Activated naive CD8-positive, alpha-beta T cell treated with anti-CD3 and anti-CD28 coated beads, Interleukin-2, amount 10 ng/mL, durations not matched to agents 7 days and 5 days (primary cell): ENCODE measurements around the gene SMO. TPM values are rescaled to one million over a fixed set of nuclear protein-coding genes. Genes with fewer than 3 reads are reported as not detected.
"Not testable (repeated sequence)": the region's sequence is repeated elsewhere in the genome, so short reads cannot be mapped to it uniquely, and the experiment has no call there.

Experiments
- ATAC-seq: fragments of 150-1000 bp; cut with Tn5 transposase; one replicate; pipeline ENCODE4 v1.10.0; 2021; ENCODE audit warnings: low read depth, moderate library complexity
- POLR2A ChIA-PET: fragments of 350-600 bp; sonication (Branson Sonifier 250); formaldehyde crosslinking; loops from one replicate; lab custom pipeline; 2021; ENCODE audit warnings: antibody characterized with exemption; lab: Charles Lee
- DNase-seq: peaks from one replicate; pipeline ENCODE4 v3.0.0; 2021
- H3K27ac Mint-ChIP-seq: one replicate; pipeline ENCODE4 v1.8.0; 2022; ENCODE audit warnings: mild to moderate bottlenecking, mixed read lengths
- H3K27me3 Mint-ChIP-seq: one replicate; pipeline ENCODE4 v1.8.0; 2022; ENCODE audit warnings: mild to moderate bottlenecking, moderate library complexity, mixed read lengths
- H3K36me3 Mint-ChIP-seq: one replicate; pipeline ENCODE4 v1.8.0; 2021; ENCODE audit warnings: mild to moderate bottlenecking, mixed read lengths
- H3K4me1 Mint-ChIP-seq: one replicate; pipeline ENCODE4 v1.8.0; 2021; ENCODE audit warnings: mixed read lengths
- H3K4me3 Mint-ChIP-seq: one replicate; pipeline ENCODE4 v1.8.0; 2022; ENCODE audit warnings: mild to moderate bottlenecking, moderate library complexity, mixed read lengths
- H3K9me3 Mint-ChIP-seq: one replicate; pipeline ENCODE4 v1.8.0; 2021; ENCODE audit warnings: mixed read lengths
- total RNA-seq, 2 experiments: library from RNA; stranded (reverse); gene quantifications; one replicate each; pipeline ENCODE4 v1.2.3, GENCODE V29; 2021

The SMO gene
- total RNA-seq, 2 experiments from 2014 or later: 0.20 TPM; not detected in 1

DNA sequence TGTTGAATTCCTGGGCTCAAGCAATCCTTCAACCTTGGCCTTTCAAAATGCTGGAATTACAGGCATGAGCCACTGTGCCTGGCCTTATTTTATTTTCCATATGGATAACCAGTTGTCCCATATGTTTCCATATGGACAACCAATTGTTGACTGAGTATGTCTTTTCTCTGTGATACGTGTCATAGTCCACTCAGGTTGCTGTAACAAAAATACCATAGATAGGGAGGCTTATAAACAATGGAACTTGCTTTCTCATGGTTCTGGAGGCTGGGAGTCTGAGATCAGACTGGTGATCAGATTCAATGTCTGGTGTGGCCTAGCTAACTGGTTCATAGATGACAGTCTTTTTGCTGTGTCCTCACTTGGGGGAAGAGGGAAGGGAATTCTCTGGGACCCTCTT is 55.8 kb downstream of the SMO start:
- no peaks in the 10 kb centered on the region for H3K4me1 Mint-ChIP-seq
- H3K27ac Mint-ChIP-seq: no peak overlapping the region
- no peaks in the 10 kb centered on the region for H3K27me3 Mint-ChIP-seq
- no peak for ATAC-seq
- H3K4me3 Mint-ChIP-seq: no peak overlapping the region
- POLR2A ChIA-PET: no interaction called here
- peaks cover 2% of the 10 kb centered on the region for H3K36me3 Mint-ChIP-seq
- peaks cover 4% of the 10 kb centered on the region for H3K9me3 Mint-ChIP-seq
- no peak for DNase-seq

DNA sequence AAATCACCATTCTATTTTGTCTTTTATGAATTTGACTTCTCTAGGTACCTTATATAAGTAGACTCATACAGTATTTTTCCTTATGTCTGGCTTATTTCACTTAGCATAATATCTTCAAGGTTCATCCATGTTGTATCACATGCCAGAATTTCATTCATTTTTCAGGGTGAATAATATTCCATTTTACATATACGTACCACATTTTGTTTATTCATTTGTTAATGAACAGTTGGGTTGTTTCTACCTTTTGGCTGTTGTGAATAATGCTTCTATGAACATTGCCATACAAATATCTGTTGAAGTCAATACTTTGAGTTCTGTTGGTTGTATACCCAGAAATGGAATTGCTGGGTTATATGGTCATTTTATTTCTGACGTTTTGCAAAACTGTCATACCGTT is 57.1 kb downstream of the SMO start:
- Mint-ChIP-seq H3K9me3 (peaks cover 4% of the 10 kb centered on the region), H3K27ac (no peak overlapping the region), H3K36me3 (peaks cover 2% of the 10 kb centered on the region), H3K4me1 (no peaks in the 10 kb centered on the region), H3K4me3 (no peak overlapping the region), H3K27me3 (no peaks in the 10 kb centered on the region)
- DNase-seq (no peak), ATAC-seq (no peak)
- POLR2A ChIA-PET: no interaction called here

DNA sequence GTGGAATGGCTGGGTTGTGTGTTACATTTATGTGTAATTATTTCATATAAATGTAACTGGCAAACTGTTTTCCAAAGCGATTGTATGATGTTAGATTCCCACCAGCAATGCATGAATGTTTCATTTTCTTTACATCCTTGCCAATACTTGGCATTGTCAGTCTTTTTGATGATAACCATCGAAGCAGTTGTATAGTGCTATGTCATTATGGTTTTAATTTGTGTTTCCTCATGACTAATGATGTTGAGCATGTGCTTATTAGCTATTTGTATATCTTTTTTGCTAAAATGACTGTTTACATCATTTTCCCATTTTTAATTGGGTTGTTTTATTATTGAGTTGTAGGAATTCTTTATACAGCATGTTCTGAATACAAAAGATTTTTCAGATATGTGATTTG is 58.7 kb downstream of the SMO start:
- DNase-seq: no peak
- peaks cover 4% of the 10 kb centered on the region for H3K9me3 Mint-ChIP-seq
- no peak overlapping the region for H3K27ac Mint-ChIP-seq
- ATAC-seq: no peak
- no peaks in the 10 kb centered on the region for H3K4me1 Mint-ChIP-seq
- POLR2A ChIA-PET: no interaction called here
- peaks cover 2% of the 10 kb centered on the region for H3K36me3 Mint-ChIP-seq
- no peak overlapping the region for H3K4me3 Mint-ChIP-seq
- H3K27me3 Mint-ChIP-seq: no peaks in the 10 kb centered on the region

DNA sequence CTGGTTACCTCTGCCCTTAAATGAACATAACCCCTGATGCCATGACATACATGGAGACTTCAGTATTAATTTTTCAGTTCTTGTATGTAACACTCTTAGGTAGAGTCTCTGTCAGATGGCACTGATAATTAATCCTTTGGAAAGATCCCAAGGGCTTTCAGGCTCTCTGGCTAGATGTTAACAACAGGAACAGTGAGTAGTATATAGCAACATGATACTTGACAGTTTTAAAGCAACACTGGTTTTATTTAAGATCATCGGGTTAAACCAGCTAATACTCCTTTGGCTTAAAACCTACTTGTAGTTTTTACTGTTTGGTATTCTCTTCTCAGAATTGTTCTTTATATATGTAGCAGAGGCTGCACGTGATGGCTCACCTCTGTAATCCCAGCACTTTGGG is 63.7 kb downstream of the SMO start:
- Mint-ChIP-seq H3K4me1 (no peaks in the 10 kb centered on the region), H3K36me3 (no peaks in the 10 kb centered on the region), H3K27me3 (no peaks in the 10 kb centered on the region), H3K27ac (no peak overlapping the region), H3K4me3 (no peak overlapping the region), H3K9me3 (no peaks in the 10 kb centered on the region)
- ATAC-seq (no peak), DNase-seq (no peak)
- POLR2A ChIA-PET: no interaction called here

DNA sequence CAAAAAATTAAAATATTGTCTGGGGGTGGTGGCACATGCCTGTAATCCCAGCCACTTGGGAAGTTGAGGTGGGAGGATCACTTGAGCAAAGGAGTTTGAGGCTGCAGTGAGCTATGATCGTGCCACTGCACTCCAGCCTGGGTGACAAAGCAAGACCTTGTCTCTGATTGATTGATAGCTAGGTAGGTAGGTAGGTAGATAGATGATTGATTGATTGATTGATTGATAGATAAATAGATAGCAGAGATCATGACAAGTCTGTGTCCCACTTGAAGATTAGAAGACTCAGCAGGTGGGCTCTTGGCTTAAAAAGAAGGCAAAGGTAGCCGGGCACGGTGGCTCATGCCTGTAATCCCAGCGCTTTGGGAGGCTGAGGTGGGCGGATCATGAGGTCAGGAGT is 64.2 kb downstream of the SMO start:
- H3K36me3 Mint-ChIP-seq, DNase-seq, H3K27me3 Mint-ChIP-seq, ATAC-seq, H3K4me1 Mint-ChIP-seq, POLR2A ChIA-PET, H3K27ac Mint-ChIP-seq, H3K9me3 Mint-ChIP-seq, H3K4me3 Mint-ChIP-seq: not testable (repeated sequence)

DNA sequence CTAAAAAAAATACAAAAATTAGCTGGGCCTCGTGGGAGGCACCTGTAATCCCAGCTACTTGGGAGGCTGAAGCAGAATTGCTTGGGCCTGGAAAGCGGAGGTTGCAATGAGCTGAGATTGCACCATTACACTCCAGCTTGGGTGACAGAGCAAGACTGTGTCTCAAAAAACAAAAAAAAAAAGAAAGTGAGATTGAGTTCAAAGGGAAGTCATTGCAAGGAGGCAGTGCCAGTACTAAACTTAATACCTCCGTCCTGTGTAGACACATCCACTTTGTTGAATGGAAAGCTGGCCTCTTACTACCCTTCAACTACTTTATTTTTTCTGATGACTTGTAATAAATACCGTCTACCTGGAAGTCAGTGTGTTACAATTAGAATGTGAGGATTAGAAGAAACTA is 67.4 kb downstream of the SMO start:
- DNase-seq (no peak), ATAC-seq (no peak)
- no peaks in the 10 kb centered on the region for H3K27me3 Mint-ChIP-seq
- no peak overlapping the region for H3K4me3 Mint-ChIP-seq
- H3K4me1 Mint-ChIP-seq: peaks cover 15% of the 10 kb centered on the region
- H3K36me3 Mint-ChIP-seq: peaks cover 4% of the 10 kb centered on the region
- no peaks in the 10 kb centered on the region for H3K9me3 Mint-ChIP-seq
- POLR2A ChIA-PET: no interaction called here
- H3K27ac Mint-ChIP-seq: no peak overlapping the region

DNA sequence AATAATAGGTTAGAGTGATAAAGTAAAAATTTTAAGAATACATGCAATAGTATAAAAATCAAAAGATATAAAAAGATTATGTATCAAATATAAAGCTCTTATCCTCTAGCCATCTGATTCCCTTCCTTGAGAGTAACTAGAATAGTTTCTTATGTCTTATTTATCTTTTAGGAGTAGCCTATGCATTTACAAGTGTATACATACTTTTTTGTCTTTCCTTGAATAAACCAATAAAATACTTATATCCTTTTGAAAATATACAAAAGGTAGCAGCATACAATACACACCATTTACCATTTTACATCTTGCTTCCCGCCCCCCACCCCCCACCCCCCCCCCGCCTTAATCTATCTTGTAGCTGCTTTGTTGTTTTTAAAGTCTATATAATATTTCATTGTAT is 67.8 kb downstream of the SMO start:
- Mint-ChIP-seq H3K4me1 (peaks cover 15% of the 10 kb centered on the region), H3K27me3 (no peaks in the 10 kb centered on the region), H3K9me3 (no peaks in the 10 kb centered on the region), H3K27ac (no peak overlapping the region), H3K36me3 (peaks cover 4% of the 10 kb centered on the region), H3K4me3 (no peak overlapping the region)
- ATAC-seq (no peak), DNase-seq (no peak)
- POLR2A ChIA-PET: no interaction called here

DNA sequence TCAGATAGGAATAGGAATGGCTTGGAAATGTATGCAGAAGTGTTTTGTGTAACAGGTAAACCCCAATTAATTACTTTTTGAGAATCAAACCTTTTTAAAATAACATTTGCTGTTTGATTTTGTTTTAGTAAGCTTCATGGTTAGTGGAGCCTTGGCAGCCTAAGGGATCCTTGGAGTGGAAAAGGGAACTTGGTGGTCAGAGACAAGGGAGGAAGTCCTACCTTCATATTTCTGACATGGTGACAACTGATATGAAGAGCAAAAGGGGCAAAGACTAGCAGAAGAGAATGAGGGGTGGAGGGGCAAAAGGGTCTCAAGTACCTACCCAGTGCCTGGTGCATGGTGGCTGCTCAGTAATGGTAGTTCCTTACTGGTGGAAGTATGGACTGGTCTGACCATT is 68.7 kb downstream of the SMO start:
- Mint-ChIP-seq H3K36me3 (peaks cover 6% of the 10 kb centered on the region), H3K4me3 (no peak overlapping the region), H3K27me3 (no peaks in the 10 kb centered on the region), H3K27ac (no peak overlapping the region), H3K9me3 (no peaks in the 10 kb centered on the region), H3K4me1 (peaks cover 21% of the 10 kb centered on the region)
- POLR2A ChIA-PET: no interaction called here
- no peak for DNase-seq
- no peak for ATAC-seq

DNA sequence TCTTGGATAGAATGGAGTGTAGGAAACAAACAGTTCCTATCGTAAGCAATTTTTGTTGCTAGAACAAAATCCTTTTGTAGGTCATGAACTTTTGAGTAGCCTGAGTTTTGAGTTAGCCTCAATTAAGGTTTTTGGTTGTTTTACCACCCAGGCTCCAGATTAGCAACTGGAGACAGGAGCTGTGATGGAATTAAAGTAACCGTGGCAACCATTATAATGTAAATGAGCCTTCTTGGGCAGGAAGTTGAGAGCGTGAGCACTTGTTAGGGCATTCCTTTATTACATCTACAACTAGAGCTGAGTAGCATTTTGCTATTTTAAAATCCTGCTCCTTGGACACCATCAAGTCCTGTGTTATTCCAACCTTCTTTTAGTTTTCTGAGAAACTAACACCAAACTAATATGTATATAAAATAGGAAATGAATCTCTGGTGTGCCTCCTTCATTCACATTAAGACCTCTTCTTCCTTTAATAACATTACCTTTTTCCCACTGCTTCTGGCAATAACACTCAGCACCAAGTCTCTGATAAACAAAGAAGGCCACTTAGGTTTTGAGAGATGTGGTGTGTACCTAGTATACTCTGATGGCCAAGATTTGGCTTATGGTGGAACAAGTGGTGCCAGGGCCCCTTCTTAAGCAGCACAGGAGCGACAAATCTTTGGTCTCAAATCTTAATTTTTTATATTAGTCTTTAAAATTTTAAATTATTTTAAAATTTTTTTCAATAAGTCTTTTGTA is 70.4 kb downstream of the SMO start:
- POLR2A ChIA-PET: interaction anchor here (1.8 kb wide), 1 partner anchor 34 kb away, joined by 6 read pairs; the partner anchor contains the start of gene AHCYL2
- Mint-ChIP-seq H3K4me3 (no peak overlapping the region), H3K36me3 (peaks cover 6% of the 10 kb centered on the region), H3K4me1 (peaks cover 27% of the 10 kb centered on the region), H3K27me3 (no peaks in the 10 kb centered on the region), H3K27ac (no peak overlapping the region), H3K9me3 (no peaks in the 10 kb centered on the region)
- no peak for ATAC-seq
- no peak for DNase-seq

DNA sequence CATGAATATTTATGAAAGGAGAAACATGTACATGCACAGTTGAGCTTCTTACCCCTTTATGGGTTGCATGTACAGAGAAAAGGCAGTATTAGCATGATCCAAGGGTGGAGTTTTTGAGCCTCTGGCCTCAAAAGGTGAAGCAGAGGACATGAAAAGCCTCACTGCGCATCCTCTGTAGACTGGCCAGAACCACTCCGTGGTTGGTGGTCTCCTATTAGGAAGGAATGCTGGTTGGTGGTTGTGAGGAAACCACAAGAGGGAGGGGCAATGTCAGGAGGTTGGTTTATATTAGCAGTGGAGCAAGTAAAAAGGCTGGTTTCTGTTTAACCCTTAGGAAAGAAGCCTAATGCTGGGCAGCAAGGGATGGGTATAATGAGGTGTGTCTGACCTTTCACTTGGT is 73.9 kb downstream of the SMO start:
- peak; percentile 66 for ATAC-seq
- Mint-ChIP-seq H3K4me3 (peak overlapping the region; percentile 38), H3K4me1 (peaks cover 27% of the 10 kb centered on the region), H3K9me3 (no peaks in the 10 kb centered on the region), H3K27me3 (no peaks in the 10 kb centered on the region), H3K27ac (peak overlapping the region; percentile 55), H3K36me3 (peaks cover 6% of the 10 kb centered on the region)
- DNase-seq: peak; percentile 37
- POLR2A ChIA-PET: interaction anchor here (0.8 kb wide), 1 partner anchor 38 kb away, joined by 3 read pairs; the partner anchor contains the start of gene AHCYL2

Other genes with a start within 250 kb of the SMO start
- gene TNPO3, start 133.5 kb upstream of the SMO start, total RNA-seq: 10 to 100 TPM; 43.0 to 43.9 TPM
- 10 to 100 TPM in 1 of 2 experiments, 1 to 10 TPM in 1; 9.5 to 10.0 TPM for gene TSPAN33, start 43.9 kb upstream of the SMO start, total RNA-seq
- gene AHCYL2, start 36.4 kb downstream of the SMO start, total RNA-seq: 10 to 100 TPM in 1 of 2 experiments, 1 to 10 TPM in 1; 10.0 to 12.1 TPM
- 1 to 10 TPM; 3.3 to 4.4 TPM for gene STRIP2, start 245.8 kb downstream of the SMO start, total RNA-seq